Neural crest cell (in vitro differentiated cells): ENCODE results near the gene LUZP4. TPM values are rescaled to one million over a fixed set of nuclear protein-coding genes. Genes with fewer than 3 reads are reported as not detected.
A peak's percentile ranks its signal among the peaks of the same experiment; 100 is the strongest.

ENCODE experiments used
- DNase-seq: peaks from one replicate; pipeline ENCODE4 v3.0.0; 2021; ENCODE audit warnings: low read depth, mixed read lengths, low spot score
- H3K27ac Mint-ChIP-seq: one replicate; pipeline ENCODE4 v1.8.0; 2021; ENCODE audit warnings: mild to moderate bottlenecking, mixed read lengths; ENCODE audit not compliant: unreplicated experiment
- H3K27me3 Mint-ChIP-seq: 2 replicates; pipeline ENCODE4 v1.8.0; 2021; ENCODE audit warnings: low read depth, mild to moderate bottlenecking, mixed read lengths
- H3K36me3 Mint-ChIP-seq: 2 replicates; pipeline ENCODE4 v1.8.0; 2021; ENCODE audit warnings: low read depth, mild to moderate bottlenecking, mixed read lengths
- H3K4me1 Mint-ChIP-seq: 2 replicates; pipeline ENCODE4 v1.8.0; 2021; ENCODE audit warnings: mixed read lengths
- H3K4me3 Mint-ChIP-seq: one replicate; pipeline ENCODE4 v1.8.0; 2021; ENCODE audit warnings: mild to moderate bottlenecking, mixed read lengths
- H3K9me3 Mint-ChIP-seq: 2 replicates; pipeline ENCODE4 v1.8.0; 2021; ENCODE audit warnings: mixed read lengths
- total RNA-seq: library from RNA; stranded (reverse); gene quantifications from 2 replicates; pipeline ENCODE4 v1.2.1, GENCODE V29; 2021
- TF ChIP-seq, protein P1 (sequence below): fragments of 200-600 bp; sonication (generic); conservative IDR thresholded peaks from 2 replicates; pipeline ENCODE4 v1.5.0; 2021; ENCODE audit warnings: antibody characterized with exemption, mild to moderate bottlenecking

Gene LUZP4
- total RNA-seq, 1 donor from 2014 or later = not detected

GRCh38 chrX:115260330-115260729, 29.2 kb upstream of the LUZP4 start:
- H3K36me3 Mint-ChIP-seq = no peaks in the 10 kb centered on the region
- H3K4me3 Mint-ChIP-seq = no peak overlapping the region

DNA sequence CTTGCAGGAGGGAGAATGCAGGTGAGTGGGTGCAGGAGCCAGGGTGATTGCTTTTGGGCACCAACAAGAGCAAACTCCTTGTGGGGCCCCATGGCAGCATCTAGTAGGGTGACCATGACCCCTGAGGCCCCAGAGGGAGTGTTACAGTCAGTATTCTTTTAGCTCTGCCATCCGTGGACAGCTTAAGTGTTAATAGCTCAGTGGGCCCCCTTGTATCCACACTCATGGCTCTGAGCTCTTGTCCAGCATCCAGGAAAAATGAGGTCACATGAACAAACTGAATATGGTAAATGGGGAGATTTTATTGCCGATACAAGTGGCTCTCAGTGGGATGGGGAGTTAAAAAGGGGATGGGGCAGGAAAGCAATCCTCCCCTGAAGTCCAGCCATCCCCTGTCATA, 28.4 kb upstream of the LUZP4 start:
- Mint-ChIP-seq H3K9me3 (no peaks in the 10 kb centered on the region), H3K36me3 (no peaks in the 10 kb centered on the region), H3K27me3 (no peaks in the 10 kb centered on the region), H3K4me1 (peaks cover 2% of the 10 kb centered on the region), H3K27ac (no peak overlapping the region), H3K4me3 (no peak overlapping the region)
- no peak for DNase-seq
- TF ChIP-seq, protein P1, sequence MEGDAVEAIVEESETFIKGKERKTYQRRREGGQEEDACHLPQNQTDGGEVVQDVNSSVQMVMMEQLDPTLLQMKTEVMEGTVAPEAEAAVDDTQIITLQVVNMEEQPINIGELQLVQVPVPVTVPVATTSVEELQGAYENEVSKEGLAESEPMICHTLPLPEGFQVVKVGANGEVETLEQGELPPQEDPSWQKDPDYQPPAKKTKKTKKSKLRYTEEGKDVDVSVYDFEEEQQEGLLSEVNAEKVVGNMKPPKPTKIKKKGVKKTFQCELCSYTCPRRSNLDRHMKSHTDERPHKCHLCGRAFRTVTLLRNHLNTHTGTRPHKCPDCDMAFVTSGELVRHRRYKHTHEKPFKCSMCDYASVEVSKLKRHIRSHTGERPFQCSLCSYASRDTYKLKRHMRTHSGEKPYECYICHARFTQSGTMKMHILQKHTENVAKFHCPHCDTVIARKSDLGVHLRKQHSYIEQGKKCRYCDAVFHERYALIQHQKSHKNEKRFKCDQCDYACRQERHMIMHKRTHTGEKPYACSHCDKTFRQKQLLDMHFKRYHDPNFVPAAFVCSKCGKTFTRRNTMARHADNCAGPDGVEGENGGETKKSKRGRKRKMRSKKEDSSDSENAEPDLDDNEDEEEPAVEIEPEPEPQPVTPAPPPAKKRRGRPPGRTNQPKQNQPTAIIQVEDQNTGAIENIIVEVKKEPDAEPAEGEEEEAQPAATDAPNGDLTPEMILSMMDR = no peak

More at GRCh38 chrX:115260330-115260729, 29.2 kb upstream of the LUZP4 start:
- TF ChIP-seq, protein P1 = no peak
- no peaks in the 10 kb centered on the region for H3K9me3 Mint-ChIP-seq
- H3K27me3 Mint-ChIP-seq = no peaks in the 10 kb centered on the region
- H3K4me1 Mint-ChIP-seq = no peaks in the 10 kb centered on the region
- no peak for DNase-seq
- H3K27ac Mint-ChIP-seq = no peak overlapping the region

- no peaks in the 10 kb centered on the region for H3K27me3 Mint-ChIP-seq
- DNase-seq = no peak
- H3K9me3 Mint-ChIP-seq = peaks cover 2% of the 10 kb centered on the region
- H3K4me1 Mint-ChIP-seq = peaks cover 4% of the 10 kb centered on the region
- no peak overlapping the region for H3K27ac Mint-ChIP-seq
- no peak overlapping the region for H3K4me3 Mint-ChIP-seq
- TF ChIP-seq, protein P1 = no peak
- no peaks in the 10 kb centered on the region for H3K36me3 Mint-ChIP-seq
Measured at GRCh38 chrX:115264009-115264408, 25.5 kb upstream of the LUZP4 start.

DNA sequence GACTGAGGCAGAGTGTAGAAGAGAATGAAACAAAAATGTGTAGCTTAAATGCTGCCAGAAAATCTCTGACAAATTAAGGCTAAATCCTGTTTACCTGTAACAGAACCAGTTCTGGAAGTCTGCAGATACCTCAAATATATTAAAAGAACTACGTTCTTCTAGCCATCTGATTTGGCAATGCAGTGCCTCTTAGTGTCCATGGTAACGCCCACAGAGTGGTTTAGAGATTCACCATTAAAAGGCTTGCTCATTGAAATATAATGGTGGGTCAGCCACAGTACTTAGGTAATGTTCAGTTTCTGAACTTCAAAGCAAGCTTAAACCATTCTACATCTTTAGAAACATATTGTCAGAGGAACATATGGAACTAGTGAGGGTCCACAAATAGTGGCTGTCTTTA, 23.2 kb upstream of the LUZP4 start:
- H3K27ac Mint-ChIP-seq = no peak overlapping the region
- TF ChIP-seq, protein P1 = no peak

GRCh38 chrX:115268421-115268820, 21.1 kb upstream of the LUZP4 start:
- TF ChIP-seq, protein P1 = peak; percentile 58
- DNase-seq = no peak
- Mint-ChIP-seq H3K36me3 (no peaks in the 10 kb centered on the region), H3K27ac (no peak overlapping the region), H3K9me3 (peaks cover 2% of the 10 kb centered on the region), H3K4me1 (peaks cover 4% of the 10 kb centered on the region), H3K4me3 (no peak overlapping the region), H3K27me3 (no peaks in the 10 kb centered on the region)

More for the DNA sequence above, 23.2 kb upstream of the LUZP4 start:
- Mint-ChIP-seq H3K36me3 (no peaks in the 10 kb centered on the region), H3K4me3 (no peak overlapping the region), H3K9me3 (peaks cover 2% of the 10 kb centered on the region), H3K4me1 (peaks cover 4% of the 10 kb centered on the region), H3K27me3 (no peaks in the 10 kb centered on the region)
- no peak for DNase-seq
